ENCODE data around the gene KRTAP5-8. TPM values are rescaled to one million over a fixed set of nuclear protein-coding genes. Genes with fewer than 3 reads are reported as not detected.

The KRTAP5-8 gene
- total RNA-seq, 1 experiment from 2014 or later, result not detected

Other genes with a start within 250 kb of the KRTAP5-8 start
- gene DHCR7, start 89.6 kb upstream of the KRTAP5-8 start, total RNA-seq (2021), result 117 and 124 TPM in 2 replicates
- 42.0 and 44.2 TPM in 2 replicates for gene NADSYN1, start 84.8 kb upstream of the KRTAP5-8 start, total RNA-seq (2021)
- not detected in 2 replicates for gene KRTAP5-7, start 10.8 kb upstream of the KRTAP5-8 start, total RNA-seq (2021)
- gene KRTAP5-9, start 10.4 kb downstream of the KRTAP5-8 start, total RNA-seq (2021), result not detected in 2 replicates
- gene KRTAP5-10, start 27.5 kb downstream of the KRTAP5-8 start, total RNA-seq (2021), result not detected in 2 replicates
- gene KRTAP5-11, start 44.9 kb downstream of the KRTAP5-8 start, total RNA-seq (2021), result not detected in 2 replicates

All from H9 (cell line).